CD4-positive, alpha-beta T cell treated with Interleukin-4 for 4 hours (primary cell): Measurements from ENCODE around the gene NOLC1.

Source experiments
- DNase-seq: peaks from one replicate; pipeline ENCODE4 v3.0.0-alpha.2; 2020

NOLC1 gene

GRCh38 chr10:102122450-102122849 lies 29.7 kb upstream of the NOLC1 start:
- DNase-seq = no peak

- DNase-seq = no peak
These were observed 29.0 kb upstream of the NOLC1 start for GRCh38 chr10:102123223-102123622.

DNA sequence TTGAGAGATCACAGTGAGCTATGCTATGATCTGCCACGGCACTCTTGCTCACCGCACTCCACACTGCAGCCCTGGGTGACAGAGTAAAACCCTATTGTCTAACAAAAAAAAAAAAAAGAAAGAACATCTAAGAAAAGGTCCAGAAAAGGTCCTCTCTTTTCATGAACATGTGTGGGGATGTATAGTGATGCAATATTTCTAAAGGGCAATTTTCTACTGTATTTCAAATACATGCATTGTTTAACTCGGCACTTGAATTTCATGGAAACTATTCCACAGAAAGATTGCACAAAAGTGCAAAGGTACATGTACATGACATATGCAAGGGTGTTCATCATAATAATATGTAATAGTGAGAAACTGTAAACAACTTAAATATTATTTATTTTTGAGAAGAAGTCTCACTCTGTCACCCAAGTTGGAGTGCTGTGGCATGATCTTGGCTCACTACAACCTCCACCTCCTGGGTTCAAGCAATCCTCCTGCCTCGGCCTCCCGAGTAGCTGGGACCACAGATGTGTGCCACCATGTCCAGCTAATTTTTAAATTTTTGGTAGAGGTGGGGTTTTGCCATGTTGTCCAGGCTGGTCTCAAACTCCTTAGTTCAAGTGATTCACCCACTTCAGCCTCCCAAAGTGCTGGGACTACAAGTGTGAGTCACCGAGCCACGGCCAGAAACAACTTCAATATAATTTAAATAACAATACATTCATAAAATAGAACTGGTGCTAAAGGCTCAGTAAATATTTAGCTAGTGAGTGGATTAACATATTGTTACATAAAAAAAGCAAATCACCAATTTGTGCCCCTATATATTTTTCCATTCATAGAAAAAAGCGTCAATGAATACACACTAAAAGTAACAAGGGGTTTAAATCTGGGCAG lies 20.7 kb upstream of the NOLC1 start:
- no peak for DNase-seq

DNA sequence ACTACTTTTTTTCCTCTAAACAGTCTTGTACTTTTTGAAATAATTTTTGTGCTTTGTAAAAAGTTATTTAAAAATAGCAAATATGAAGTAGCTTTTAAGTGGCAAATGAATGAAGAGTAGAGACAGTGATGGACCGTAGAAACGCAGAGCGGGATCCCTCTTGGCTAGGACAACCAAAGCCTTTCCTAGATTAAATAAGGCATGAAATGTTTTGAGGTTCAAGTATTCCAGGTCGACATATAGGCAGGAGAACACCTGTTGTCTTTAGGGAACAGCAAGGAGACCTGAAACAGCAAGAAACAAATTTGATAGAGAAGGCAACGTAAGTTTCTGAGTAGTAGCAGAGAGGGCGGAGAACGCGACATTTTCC lies 20.0 kb upstream of the NOLC1 start:
- no peak for DNase-seq

- peak; percentile 97 for DNase-seq
These were observed 19.4 kb upstream of the NOLC1 start, which contains the start of gene PPRC1 for GRCh38 chr10:102132563-102133372. TSS of gene PPRC1 (plus strand) at chr10:102133040. CDS start at chr10:102133069, 29 bp downstream.

GRCh38 chr10:102133373-102134195 lies 18.6 kb upstream of the NOLC1 start:
- peak; percentile 42 for DNase-seq

DNA sequence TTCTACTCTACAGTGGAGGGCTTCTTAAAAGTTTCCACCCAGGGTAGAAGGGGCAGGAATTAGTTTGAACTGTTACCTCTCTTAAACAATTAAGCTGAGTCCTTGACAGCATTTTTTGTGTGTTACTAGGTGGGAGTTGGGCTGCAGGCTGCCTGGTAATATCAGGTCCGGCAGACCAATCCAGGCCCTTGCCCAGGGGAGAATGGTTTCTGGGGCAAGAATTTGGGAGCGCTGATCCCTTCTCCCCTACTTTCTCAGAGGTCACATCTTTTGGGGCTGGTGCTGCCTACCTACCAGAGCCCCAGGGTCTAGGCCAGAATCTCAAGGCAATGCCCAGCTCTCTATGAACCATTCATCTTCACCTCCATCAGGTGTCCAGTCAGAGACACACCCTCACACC lies 17.8 kb upstream of the NOLC1 start:
- no peak for DNase-seq

- no peak for DNase-seq
These were observed 16.1 kb upstream of the NOLC1 start for GRCh38 chr10:102135956-102136526.

DNA sequence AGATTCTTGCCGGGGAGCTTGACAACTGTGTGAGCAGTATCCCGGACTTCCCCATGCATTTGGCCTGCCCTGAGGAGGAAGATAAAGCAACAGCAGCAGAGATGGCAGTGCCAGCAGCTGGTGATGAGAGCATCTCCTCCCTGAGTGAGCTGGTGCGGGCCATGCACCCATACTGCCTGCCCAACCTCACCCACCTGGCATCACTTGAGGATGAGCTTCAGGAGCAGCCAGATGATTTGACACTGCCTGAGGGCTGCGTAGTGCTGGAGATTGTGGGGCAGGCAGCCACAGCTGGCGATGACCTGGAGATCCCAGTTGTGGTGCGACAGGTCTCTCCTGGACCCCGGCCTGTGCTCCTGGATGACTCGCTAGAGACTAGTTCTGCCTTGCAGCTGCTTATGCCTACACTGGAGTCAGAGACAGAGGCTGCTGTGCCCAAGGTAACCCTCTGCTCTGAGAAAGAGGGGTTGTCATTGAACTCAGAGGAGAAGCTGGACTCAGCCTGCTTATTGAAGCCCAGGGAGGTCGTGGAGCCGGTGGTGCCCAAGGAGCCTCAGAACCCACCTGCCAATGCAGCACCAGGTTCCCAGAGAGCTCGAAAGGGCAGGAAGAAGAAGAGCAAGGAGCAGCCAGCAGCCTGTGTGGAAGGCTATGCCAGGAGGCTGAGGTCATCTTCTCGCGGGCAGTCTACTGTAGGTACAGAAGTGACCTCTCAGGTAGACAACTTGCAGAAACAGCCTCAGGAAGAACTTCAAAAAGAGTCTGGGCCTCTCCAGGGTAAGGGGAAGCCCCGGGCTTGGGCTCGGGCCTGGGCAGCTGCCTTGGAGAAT lies 12.7 kb upstream of the NOLC1 start:
- DNase-seq = no peak

DNA sequence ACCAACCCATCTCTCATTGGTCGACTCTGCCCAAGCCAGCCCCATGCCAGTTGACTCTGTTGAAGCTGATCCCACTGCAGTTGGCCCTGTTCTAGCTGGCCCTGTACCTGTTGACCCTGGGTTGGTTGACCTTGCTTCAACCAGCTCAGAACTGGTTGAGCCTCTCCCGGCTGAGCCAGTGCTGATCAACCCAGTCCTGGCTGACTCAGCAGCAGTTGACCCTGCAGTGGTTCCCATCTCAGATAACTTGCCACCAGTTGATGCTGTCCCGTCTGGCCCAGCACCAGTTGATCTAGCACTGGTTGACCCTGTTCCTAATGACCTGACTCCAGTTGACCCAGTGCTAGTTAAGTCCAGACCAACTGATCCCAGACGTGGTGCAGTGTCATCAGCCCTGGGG lies 12.0 kb upstream of the NOLC1 start:
- DNase-seq = no peak

DNA sequence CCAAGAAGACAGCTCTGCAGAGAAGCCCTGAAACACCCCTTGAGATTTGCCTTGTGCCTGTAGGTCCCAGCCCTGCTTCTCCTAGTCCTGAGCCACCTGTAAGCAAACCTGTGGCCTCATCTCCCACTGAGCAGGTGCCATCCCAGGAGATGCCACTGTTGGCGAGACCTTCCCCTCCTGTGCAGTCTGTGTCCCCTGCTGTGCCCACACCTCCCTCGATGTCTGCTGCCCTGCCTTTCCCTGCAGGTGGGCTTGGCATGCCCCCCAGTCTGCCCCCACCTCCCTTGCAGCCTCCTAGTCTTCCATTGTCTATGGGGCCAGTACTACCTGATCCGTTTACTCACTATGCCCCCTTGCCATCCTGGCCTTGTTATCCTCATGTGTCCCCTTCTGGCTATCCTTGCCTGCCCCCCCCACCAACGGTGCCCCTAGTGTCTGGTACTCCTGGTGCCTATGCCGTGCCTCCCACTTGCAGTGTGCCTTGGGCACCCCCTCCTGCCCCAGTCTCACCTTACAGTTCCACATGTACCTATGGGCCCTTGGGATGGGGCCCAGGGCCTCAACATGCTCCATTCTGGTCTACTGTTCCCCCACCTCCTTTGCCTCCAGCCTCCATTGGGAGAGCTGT lies 11.2 kb upstream of the NOLC1 start:
- no peak for DNase-seq

GRCh38 chr10:102141583-102142107 lies 10.5 kb upstream of the NOLC1 start:
- DNase-seq = no peak

GRCh38 chr10:102146971-102147428 lies 5.2 kb upstream of the NOLC1 start:
- no peak for DNase-seq

DNA sequence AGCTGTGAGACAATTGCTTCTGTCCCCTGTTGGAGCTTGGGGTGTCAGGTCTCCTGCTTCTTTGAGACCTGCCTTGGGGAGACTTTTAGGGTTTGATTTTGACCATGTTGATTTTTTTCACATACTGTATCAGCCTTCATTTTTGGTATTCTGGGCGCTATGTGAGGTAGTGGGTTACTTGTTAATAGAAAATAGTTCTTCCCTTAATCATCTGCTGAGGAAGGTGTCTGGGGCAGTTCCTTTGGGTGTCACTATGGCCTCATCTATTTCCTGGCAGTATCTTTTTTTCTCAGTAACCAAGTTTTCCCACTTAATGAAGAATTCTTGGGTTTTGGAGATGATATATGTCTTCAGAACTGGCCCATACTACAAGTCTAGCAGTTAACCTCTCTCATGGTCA lies 4.6 kb upstream of the NOLC1 start:
- no peak for DNase-seq

GRCh38 chr10:102148275-102148674 lies 3.9 kb upstream of the NOLC1 start:
- no peak for DNase-seq

DNA sequence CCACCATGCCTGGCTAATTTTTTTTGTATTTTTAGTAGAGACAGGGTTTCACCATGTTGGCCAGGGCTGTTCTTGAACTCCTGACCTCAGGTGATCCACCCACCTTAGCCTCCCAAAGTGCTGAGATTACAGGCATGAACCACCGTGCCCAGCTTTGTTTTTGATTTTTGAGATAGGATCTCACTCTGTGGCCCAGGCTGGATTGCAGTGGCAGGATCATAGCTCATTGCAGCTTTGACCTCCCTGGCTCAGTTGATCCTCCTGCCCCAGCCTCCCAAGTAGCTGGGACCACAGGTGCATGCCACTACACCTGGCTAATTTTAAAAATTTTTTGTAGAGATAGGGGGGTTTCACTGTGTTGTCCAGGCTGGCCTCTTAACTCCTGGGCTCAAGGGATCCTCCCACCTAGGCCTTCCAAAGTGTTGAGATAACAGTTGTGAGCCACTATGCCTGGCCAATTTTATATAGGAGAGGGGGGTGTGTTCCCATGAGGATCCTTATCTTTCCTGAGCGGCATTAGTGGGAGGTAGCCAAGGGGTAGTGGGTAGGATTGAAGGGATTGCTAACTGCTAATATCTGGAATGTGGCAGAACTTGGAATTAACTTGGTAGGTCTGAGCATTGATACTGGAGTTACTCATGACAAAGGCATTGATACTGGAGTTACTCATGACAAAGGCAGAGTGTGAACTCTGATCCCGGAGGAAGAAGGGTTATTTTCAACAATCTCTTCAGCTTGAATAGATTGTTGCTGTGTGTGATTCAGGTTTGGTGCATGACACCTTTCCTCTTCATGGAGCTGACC lies 1.0 kb upstream of the NOLC1 start:
- DNase-seq = no peak

DNA sequence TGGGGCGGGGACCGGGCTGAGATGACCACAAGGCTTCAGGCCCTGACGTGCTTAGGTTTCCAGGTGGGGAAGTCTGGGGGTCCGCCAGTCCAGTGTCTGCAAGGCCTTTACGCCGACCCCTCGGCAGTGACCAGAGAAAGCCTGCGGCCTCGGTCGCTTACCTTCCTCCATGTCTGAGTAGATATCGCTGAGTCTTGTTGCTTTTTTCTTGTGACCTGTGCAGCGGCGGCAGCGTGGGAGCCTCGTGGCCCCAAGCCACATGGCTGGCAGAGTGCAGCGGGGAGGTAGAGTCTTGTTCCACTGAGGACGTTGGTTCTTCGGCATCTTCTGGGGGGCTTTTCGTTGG lies 329 bp downstream of the NOLC1 start:
- DNase-seq = no peak

DNA sequence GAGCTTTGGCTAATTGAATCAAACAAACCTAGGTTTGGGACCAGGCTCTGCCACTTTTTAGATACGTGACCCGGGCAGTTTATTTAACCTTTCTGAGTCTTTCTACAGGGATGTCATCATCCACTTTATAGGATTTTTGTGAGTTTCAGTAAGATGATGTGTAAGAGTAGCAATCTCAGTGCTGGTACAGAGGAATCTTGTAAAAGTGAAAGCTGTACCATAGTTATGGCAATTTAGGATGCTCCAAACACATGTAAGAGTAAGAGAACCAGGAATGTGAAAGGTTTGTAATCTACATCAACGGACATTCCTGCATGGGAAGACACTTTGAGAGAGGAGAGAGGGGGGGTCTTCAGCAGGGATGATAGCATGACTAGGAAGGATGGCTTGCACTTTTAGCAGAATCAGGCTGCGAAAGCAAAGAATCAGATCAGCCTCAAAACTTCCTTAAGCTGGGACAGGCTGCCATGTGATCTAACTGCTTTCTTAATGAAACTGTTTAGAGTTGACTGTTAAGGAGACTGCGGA lies 968 bp downstream of the NOLC1 start:
- no peak for DNase-seq

GRCh38 chr10:102154466-102155116 lies 2.4 kb downstream of the NOLC1 start:
- DNase-seq = no peak
